Measurements from ENCODE around the gene RBBP8NL. TPM values are rescaled to one million over a fixed set of nuclear protein-coding genes. Genes with fewer than 3 reads are reported as not detected.

The RBBP8NL gene
- total and polyA plus RNA-seq, 9 of the 15 experiments (the other 6 are each of a cell fraction or from before 2014, with no cell fraction given): not detected

DNA sequence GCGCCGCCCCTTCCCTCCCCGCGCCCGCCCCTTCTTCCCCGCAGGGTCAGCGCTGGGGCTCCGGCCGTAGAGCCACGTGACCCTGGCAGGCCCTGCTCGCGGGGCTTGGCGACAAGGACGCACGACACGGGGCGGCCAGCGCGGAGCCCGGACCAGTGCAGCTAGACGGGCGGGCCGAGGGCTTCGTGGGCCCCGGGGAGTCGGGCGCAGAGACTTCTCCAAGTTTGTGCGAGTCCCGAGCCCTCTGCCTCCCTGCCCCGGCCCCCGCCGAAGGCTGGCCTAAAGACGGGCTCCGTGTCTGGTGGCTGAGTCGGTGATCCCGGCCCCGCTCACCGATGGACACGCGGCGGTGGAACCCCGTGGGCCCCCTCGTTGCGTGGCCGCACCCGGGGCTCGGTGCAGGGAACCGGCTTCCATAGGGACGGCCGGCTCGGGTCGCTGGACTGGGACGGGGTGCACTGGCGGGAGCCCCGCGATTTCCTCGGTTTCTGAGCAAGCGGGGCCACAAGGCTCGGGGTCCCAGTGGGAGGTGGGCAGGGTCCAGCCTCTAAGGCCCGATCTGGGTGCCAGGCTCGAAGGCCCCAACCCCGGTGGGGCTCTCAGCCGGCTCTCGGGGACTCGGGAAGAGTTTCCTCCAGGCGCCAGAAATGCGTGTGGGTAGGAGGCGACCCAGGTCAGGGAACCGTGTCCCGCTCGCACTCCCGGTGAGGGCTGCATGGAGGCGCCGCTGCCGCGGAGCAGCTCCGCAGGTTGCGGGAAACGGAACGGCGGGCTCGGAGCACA lies 48.9 kb upstream of the RBBP8NL start (continued):
- TF ChIP-seq, protein P1, sequence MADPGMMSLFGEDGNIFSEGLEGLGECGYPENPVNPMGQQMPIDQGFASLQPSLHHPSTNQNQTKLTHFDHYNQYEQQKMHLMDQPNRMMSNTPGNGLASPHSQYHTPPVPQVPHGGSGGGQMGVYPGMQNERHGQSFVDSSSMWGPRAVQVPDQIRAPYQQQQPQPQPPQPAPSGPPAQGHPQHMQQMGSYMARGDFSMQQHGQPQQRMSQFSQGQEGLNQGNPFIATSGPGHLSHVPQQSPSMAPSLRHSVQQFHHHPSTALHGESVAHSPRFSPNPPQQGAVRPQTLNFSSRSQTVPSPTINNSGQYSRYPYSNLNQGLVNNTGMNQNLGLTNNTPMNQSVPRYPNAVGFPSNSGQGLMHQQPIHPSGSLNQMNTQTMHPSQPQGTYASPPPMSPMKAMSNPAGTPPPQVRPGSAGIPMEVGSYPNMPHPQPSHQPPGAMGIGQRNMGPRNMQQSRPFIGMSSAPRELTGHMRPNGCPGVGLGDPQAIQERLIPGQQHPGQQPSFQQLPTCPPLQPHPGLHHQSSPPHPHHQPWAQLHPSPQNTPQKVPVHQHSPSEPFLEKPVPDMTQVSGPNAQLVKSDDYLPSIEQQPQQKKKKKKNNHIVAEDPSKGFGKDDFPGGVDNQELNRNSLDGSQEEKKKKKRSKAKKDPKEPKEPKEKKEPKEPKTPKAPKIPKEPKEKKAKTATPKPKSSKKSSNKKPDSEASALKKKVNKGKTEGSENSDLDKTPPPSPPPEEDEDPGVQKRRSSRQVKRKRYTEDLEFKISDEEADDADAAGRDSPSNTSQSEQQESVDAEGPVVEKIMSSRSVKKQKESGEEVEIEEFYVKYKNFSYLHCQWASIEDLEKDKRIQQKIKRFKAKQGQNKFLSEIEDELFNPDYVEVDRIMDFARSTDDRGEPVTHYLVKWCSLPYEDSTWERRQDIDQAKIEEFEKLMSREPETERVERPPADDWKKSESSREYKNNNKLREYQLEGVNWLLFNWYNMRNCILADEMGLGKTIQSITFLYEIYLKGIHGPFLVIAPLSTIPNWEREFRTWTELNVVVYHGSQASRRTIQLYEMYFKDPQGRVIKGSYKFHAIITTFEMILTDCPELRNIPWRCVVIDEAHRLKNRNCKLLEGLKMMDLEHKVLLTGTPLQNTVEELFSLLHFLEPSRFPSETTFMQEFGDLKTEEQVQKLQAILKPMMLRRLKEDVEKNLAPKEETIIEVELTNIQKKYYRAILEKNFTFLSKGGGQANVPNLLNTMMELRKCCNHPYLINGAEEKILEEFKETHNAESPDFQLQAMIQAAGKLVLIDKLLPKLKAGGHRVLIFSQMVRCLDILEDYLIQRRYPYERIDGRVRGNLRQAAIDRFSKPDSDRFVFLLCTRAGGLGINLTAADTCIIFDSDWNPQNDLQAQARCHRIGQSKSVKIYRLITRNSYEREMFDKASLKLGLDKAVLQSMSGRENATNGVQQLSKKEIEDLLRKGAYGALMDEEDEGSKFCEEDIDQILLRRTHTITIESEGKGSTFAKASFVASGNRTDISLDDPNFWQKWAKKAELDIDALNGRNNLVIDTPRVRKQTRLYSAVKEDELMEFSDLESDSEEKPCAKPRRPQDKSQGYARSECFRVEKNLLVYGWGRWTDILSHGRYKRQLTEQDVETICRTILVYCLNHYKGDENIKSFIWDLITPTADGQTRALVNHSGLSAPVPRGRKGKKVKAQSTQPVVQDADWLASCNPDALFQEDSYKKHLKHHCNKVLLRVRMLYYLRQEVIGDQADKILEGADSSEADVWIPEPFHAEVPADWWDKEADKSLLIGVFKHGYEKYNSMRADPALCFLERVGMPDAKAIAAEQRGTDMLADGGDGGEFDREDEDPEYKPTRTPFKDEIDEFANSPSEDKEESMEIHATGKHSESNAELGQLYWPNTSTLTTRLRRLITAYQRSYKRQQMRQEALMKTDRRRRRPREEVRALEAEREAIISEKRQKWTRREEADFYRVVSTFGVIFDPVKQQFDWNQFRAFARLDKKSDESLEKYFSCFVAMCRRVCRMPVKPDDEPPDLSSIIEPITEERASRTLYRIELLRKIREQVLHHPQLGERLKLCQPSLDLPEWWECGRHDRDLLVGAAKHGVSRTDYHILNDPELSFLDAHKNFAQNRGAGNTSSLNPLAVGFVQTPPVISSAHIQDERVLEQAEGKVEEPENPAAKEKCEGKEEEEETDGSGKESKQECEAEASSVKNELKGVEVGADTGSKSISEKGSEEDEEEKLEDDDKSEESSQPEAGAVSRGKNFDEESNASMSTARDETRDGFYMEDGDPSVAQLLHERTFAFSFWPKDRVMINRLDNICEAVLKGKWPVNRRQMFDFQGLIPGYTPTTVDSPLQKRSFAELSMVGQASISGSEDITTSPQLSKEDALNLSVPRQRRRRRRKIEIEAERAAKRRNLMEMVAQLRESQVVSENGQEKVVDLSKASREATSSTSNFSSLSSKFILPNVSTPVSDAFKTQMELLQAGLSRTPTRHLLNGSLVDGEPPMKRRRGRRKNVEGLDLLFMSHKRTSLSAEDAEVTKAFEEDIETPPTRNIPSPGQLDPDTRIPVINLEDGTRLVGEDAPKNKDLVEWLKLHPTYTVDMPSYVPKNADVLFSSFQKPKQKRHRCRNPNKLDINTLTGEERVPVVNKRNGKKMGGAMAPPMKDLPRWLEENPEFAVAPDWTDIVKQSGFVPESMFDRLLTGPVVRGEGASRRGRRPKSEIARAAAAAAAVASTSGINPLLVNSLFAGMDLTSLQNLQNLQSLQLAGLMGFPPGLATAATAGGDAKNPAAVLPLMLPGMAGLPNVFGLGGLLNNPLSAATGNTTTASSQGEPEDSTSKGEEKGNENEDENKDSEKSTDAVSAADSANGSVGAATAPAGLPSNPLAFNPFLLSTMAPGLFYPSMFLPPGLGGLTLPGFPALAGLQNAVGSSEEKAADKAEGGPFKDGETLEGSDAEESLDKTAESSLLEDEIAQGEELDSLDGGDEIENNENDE (IDR thresholded peaks at IDR 0.05; ENCODE audit: low read depth, low read length): no peak
- peak; percentile 58 for TF ChIP-seq RBBP5 (IDR thresholded peaks at IDR 0.05; ENCODE audit: borderline replicate concordance, insufficient read depth, low read length, poor library complexity, severe bottlenecking)
- no peak for TF ChIP-seq CBX2 (IDR thresholded peaks at IDR 0.05; ENCODE audit: insufficient read depth, low read length, poor library complexity, severe bottlenecking)
- no peak for TF ChIP-seq ZNF57 (CRISPR knock-in tag; IDR thresholded peaks at IDR 0.05)
- TF ChIP-seq ATF7 (IDR thresholded peaks at IDR 0.05): no peak
- TF ChIP-seq CTBP1 (IDR thresholded peaks at IDR 0.05; ENCODE audit: borderline replicate concordance): no peak
- no peak for TF ChIP-seq MCM7 (IDR thresholded peaks at IDR 0.05)
- TF ChIP-seq NUFIP1 (IDR thresholded peaks at IDR 0.05; ENCODE audit: partially characterized antibody): no peak
- no peak; a peak in 1 of 4 replicates for TF ChIP-seq MAZ (CRISPR knock-in tag; conservative IDR thresholded peaks at IDR 0.05 in 1 of 2, IDR thresholded peaks at IDR 0.05 in 1 of 2)
- no peak for TF ChIP-seq NR1H2 (CRISPR knock-in tag; IDR thresholded peaks at IDR 0.05)
- TF ChIP-seq NFE2L1 (tag; IDR thresholded peaks at IDR 0.05; ENCODE audit: borderline replicate concordance, low read depth): no peak
- no peak for TF ChIP-seq HNRNPH1 (optimal IDR thresholded peaks at IDR 0.05; ENCODE audit: low read depth, low read length)
- no peak for TF ChIP-seq RFX1 (IDR thresholded peaks at IDR 0.05)
- TF ChIP-seq, protein P2, sequence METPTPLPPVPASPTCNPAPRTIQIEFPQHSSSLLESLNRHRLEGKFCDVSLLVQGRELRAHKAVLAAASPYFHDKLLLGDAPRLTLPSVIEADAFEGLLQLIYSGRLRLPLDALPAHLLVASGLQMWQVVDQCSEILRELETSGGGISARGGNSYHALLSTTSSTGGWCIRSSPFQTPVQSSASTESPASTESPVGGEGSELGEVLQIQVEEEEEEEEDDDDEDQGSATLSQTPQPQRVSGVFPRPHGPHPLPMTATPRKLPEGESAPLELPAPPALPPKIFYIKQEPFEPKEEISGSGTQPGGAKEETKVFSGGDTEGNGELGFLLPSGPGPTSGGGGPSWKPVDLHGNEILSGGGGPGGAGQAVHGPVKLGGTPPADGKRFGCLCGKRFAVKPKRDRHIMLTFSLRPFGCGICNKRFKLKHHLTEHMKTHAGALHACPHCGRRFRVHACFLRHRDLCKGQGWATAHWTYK (CRISPR knock-in tag; IDR thresholded peaks at IDR 0.05): no peak

Measured in K562 (cell line).